ENCODE data around the gene RNF11. TPM values are rescaled to one million over a fixed set of nuclear protein-coding genes. Genes with fewer than 3 reads are reported as not detected.

The RNF11 gene
- total RNA-seq, 1 donor from 2014 or later, result 87.3 TPM

GRCh38 chr1:51238034-51238403 is 1.9 kb downstream of the RNF11 start:
- H3K36me3 ChIP-seq (ENCODE audit: control insufficient read depth, insufficient read depth, low read length), result no peaks in the 10 kb centered on the region
- peak overlapping the region; percentile 99 for H3K4me3 ChIP-seq (ENCODE audit: low read depth, low read length)
- no peak for TF ChIP-seq CTCF (IDR thresholded peaks at IDR 0.05; ENCODE audit: insufficient read depth, low read length, poor library complexity, severe bottlenecking)
- no peak for DNase-seq (ENCODE audit: low read depth)
- no peaks in the 10 kb centered on the region for H3K27me3 ChIP-seq (ENCODE audit: control insufficient read depth, insufficient read depth, low read length)

- TF ChIP-seq CTCF (IDR thresholded peaks at IDR 0.05; ENCODE audit: insufficient read depth, low read length, poor library complexity, severe bottlenecking), result no peak
- no peak for DNase-seq (ENCODE audit: low read depth)
- Histone ChIP-seq H3K36me3 (ENCODE audit: control insufficient read depth, insufficient read depth, low read length) (no peaks in the 10 kb centered on the region), H3K27me3 (ENCODE audit: control insufficient read depth, insufficient read depth, low read length) (no peaks in the 10 kb centered on the region), H3K4me3 (ENCODE audit: low read depth, low read length) (no peak overlapping the region)
Observed at GRCh38 chr1:51240084-51240483, 4.0 kb downstream of the RNF11 start.

GRCh38 chr1:51241119-51241518 is 5.0 kb downstream of the RNF11 start:
- Histone ChIP-seq H3K4me3 (ENCODE audit: low read depth, low read length) (no peak overlapping the region), H3K27me3 (ENCODE audit: control insufficient read depth, insufficient read depth, low read length) (no peaks in the 10 kb centered on the region), H3K36me3 (ENCODE audit: control insufficient read depth, insufficient read depth, low read length) (no peaks in the 10 kb centered on the region)
- DNase-seq (ENCODE audit: low read depth), result no peak
- TF ChIP-seq CTCF (IDR thresholded peaks at IDR 0.05; ENCODE audit: insufficient read depth, low read length, poor library complexity, severe bottlenecking), result no peak

- no peak for DNase-seq (ENCODE audit: low read depth)
- Histone ChIP-seq H3K36me3 (ENCODE audit: control insufficient read depth, insufficient read depth, low read length) (no peaks in the 10 kb centered on the region), H3K27me3 (ENCODE audit: control insufficient read depth, insufficient read depth, low read length) (no peaks in the 10 kb centered on the region), H3K4me3 (ENCODE audit: low read depth, low read length) (no peak overlapping the region)
- no peak for TF ChIP-seq CTCF (IDR thresholded peaks at IDR 0.05; ENCODE audit: insufficient read depth, low read length, poor library complexity, severe bottlenecking)
Observed at GRCh38 chr1:51242546-51242945, 6.5 kb downstream of the RNF11 start.

GRCh38 chr1:51247022-51247421 is 10.9 kb downstream of the RNF11 start:
- no peak for DNase-seq (ENCODE audit: low read depth)
- no peak for TF ChIP-seq CTCF (IDR thresholded peaks at IDR 0.05; ENCODE audit: insufficient read depth, low read length, poor library complexity, severe bottlenecking)
- Histone ChIP-seq H3K36me3 (ENCODE audit: control insufficient read depth, insufficient read depth, low read length) (no peaks in the 10 kb centered on the region), H3K4me3 (ENCODE audit: low read depth, low read length) (no peak overlapping the region), H3K27me3 (ENCODE audit: control insufficient read depth, insufficient read depth, low read length) (no peaks in the 10 kb centered on the region)

GRCh38 chr1:51247499-51247898 is 11.4 kb downstream of the RNF11 start:
- H3K27me3 ChIP-seq (ENCODE audit: control insufficient read depth, insufficient read depth, low read length), result no peaks in the 10 kb centered on the region
- H3K4me3 ChIP-seq (ENCODE audit: low read depth, low read length), result no peak overlapping the region

More at GRCh38 chr1:51247499-51247898, 11.4 kb downstream of the RNF11 start:
- DNase-seq (ENCODE audit: low read depth), result no peak
- no peaks in the 10 kb centered on the region for H3K36me3 ChIP-seq (ENCODE audit: control insufficient read depth, insufficient read depth, low read length)
- TF ChIP-seq CTCF (IDR thresholded peaks at IDR 0.05; ENCODE audit: insufficient read depth, low read length, poor library complexity, severe bottlenecking), result no peak

Data from kidney epithelial cell (primary cell).